Panc1 (cell line): ENCODE data around the gene BCL2. TPM values are rescaled to one million over a fixed set of nuclear protein-coding genes. Genes with fewer than 3 reads are reported as not detected.

Experiments
- ATAC-seq: fragments of 200-7000 bp; cut with Tn5 transposase; 2 replicates; pipeline ENCODE4 v1.9.1; 2020; ENCODE audit warnings: mild to moderate bottlenecking, moderate library complexity
- BruUV-seq: library from RNA; stranded (reverse); fragments of 400-500 nt; replicated peaks from 2 replicates; lab custom pipeline; 2021; lab: Mats Ljungman, UMichigan
- CTCF ChIA-PET: fragments of 300-600 bp; sonication (Branson Sonifier 250); formaldehyde crosslinking; loops from one replicate; lab custom pipeline; 2022; ENCODE audit warnings: antibody characterized with exemption; lab: Charles Lee
- POLR2A ChIA-PET: fragments of 300-600 bp; sonication (Branson Sonifier 250); formaldehyde crosslinking; loops from one replicate; lab custom pipeline; 2022; ENCODE audit warnings: antibody characterized with exemption; lab: Charles Lee
- DNase-seq: peaks from one replicate; pipeline ENCODE4 v3.0.0-alpha.2; 2010; ENCODE audit warnings: low read depth, low spot score
- H3K27ac ChIP-seq: 2 replicates; pipeline ENCODE4 v1.5.1; 2011; ENCODE audit warnings: mild to moderate bottlenecking, low read length, inconsistent platforms
- H3K27me3 ChIP-seq: fragments of 200-500 bp; sonication (Bioruptor generic); 2 replicates; pipeline ENCODE4 v1.6.0; 2014; ENCODE audit warnings: low read length, inconsistent platforms; ENCODE audit not compliant: control insufficient read depth, insufficient read depth
- H3K36me3 ChIP-seq: fragments of 200-500 bp; sonication (Bioruptor generic); 2 replicates; pipeline ENCODE4 v1.5.1; 2014; ENCODE audit warnings: inconsistent platforms, mild to moderate bottlenecking, low read length, moderate library complexity; ENCODE audit not compliant: control insufficient read depth, insufficient read depth
- H3K4me1 ChIP-seq: 2 replicates; pipeline ENCODE4 v1.5.1; 2011; ENCODE audit warnings: inconsistent platforms, mild to moderate bottlenecking, low read length, moderate library complexity; ENCODE audit not compliant: control insufficient read depth, insufficient read depth
- H3K4me3 ChIP-seq, 2 experiments: 2 replicates each; pipeline ENCODE4 v1.5.1; 2011 to 2012; ENCODE audit warnings: low read depth in 2 of 2, low read length in 2 of 2, mild to moderate bottlenecking in 2 of 2, inconsistent platforms in 1 of 2, moderate library complexity in 1 of 2
- H3K9me3 ChIP-seq: fragments of 200-500 bp; sonication (Bioruptor generic); 2 replicates; pipeline ENCODE4 v1.5.1; 2014; ENCODE audit warnings: low read depth, mild to moderate bottlenecking, inconsistent platforms, low read length, moderate library complexity; ENCODE audit not compliant: control insufficient read depth, insufficient read depth
- POLR2AphosphoS5 ChIP-seq: IDR thresholded peaks from 2 replicates; pipeline ENCODE4 v1.6.1; 2012; ENCODE audit warnings: mild to moderate bottlenecking, low read depth, low read length, moderate library complexity
- SIN3A ChIP-seq: IDR thresholded peaks from 2 replicates; pipeline ENCODE4 v1.6.1; 2012; ENCODE audit warnings: low read depth, mild to moderate bottlenecking, low read length, moderate library complexity, borderline replicate concordance; ENCODE audit not compliant: insufficient read depth
- TCF7L2 ChIP-seq: IDR thresholded peaks from 2 replicates; pipeline ENCODE4 v1.6.1; 2011; ENCODE audit warnings: mild to moderate bottlenecking, low read depth, low read length, inconsistent platforms
- in situ Hi-C: cut with HindIII; loops from 2 replicates; pipeline ENCODE4 v1.10.0; 2016; ENCODE audit warnings: low sequenced_read_pairs, low pct_unique_long_range_greater_than_20kb
- intact Hi-C: fragments of 100-400 bp; cut with micrococcal nuclease; formaldehyde crosslinking; loops from one replicate; pipeline ENCODE4 v1.10.0; 2022; ENCODE audit not compliant: unreplicated experiment
- total RNA-seq: library from RNA; stranded (reverse); gene quantifications from one replicate; pipeline ENCODE4 v1.2.1, GENCODE V29; 2021; ENCODE audit not compliant: unreplicated experiment
- TF ChIP-seq, protein P1 (sequence below): fragments of 450-650 bp; IDR thresholded peaks from 2 replicates; pipeline ENCODE4 v1.5.1; 2017; ENCODE audit warnings: mild to moderate bottlenecking
- TF ChIP-seq, protein P2 (sequence below), 2 experiments: IDR thresholded peaks; 2 replicates each; pipeline ENCODE4 v1.6.1; 2011 to 2012; ENCODE audit warnings: low read depth in 2 of 2, control low read depth in 1 of 2, low read length in 1 of 2, mild to moderate bottlenecking in 1 of 2, moderate library complexity in 1 of 2; ENCODE audit not compliant: insufficient read depth in 1 of 2

BCL2 gene
- total RNA-seq, 1 experiment from 2014 or later, result 0.72 TPM

DNA sequence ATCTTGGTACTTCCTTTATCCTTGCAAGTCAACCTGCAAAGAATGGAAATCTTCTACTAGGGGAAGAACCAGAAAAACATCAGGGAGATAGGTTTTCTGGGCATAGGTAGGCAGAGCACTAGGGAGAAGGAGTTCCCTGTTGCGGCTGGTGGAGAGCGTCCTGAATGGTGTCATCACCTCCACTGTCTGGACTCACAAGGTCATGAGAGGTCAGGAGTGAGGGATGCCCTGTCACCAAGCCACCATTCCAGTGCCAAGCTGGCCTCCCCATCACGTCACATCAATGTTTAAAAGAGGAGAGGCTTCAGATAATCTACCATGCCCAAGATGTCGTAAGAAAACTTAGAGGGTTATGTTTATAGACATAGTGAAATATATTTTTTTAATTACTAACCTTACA lies 72.1 kb downstream of the BCL2 start:
- Histone ChIP-seq H3K4me3 (no peak overlapping the region), H3K4me1 (no peaks in the 10 kb centered on the region), H3K36me3 (no peaks in the 10 kb centered on the region), H3K27ac (no peak overlapping the region), H3K9me3 (no peaks in the 10 kb centered on the region), H3K27me3 (no peaks in the 10 kb centered on the region)
- intact Hi-C loops (no loop called here), in situ Hi-C loops (no loop called here)
- DNase-seq, result no peak
- TF ChIP-seq TCF7L2 (no peak), SIN3A (no peak), POLR2AphosphoS5 (no peak)
- TF ChIP-seq, protein P1, sequence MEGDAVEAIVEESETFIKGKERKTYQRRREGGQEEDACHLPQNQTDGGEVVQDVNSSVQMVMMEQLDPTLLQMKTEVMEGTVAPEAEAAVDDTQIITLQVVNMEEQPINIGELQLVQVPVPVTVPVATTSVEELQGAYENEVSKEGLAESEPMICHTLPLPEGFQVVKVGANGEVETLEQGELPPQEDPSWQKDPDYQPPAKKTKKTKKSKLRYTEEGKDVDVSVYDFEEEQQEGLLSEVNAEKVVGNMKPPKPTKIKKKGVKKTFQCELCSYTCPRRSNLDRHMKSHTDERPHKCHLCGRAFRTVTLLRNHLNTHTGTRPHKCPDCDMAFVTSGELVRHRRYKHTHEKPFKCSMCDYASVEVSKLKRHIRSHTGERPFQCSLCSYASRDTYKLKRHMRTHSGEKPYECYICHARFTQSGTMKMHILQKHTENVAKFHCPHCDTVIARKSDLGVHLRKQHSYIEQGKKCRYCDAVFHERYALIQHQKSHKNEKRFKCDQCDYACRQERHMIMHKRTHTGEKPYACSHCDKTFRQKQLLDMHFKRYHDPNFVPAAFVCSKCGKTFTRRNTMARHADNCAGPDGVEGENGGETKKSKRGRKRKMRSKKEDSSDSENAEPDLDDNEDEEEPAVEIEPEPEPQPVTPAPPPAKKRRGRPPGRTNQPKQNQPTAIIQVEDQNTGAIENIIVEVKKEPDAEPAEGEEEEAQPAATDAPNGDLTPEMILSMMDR, result no peak
- TF ChIP-seq, protein P2, sequence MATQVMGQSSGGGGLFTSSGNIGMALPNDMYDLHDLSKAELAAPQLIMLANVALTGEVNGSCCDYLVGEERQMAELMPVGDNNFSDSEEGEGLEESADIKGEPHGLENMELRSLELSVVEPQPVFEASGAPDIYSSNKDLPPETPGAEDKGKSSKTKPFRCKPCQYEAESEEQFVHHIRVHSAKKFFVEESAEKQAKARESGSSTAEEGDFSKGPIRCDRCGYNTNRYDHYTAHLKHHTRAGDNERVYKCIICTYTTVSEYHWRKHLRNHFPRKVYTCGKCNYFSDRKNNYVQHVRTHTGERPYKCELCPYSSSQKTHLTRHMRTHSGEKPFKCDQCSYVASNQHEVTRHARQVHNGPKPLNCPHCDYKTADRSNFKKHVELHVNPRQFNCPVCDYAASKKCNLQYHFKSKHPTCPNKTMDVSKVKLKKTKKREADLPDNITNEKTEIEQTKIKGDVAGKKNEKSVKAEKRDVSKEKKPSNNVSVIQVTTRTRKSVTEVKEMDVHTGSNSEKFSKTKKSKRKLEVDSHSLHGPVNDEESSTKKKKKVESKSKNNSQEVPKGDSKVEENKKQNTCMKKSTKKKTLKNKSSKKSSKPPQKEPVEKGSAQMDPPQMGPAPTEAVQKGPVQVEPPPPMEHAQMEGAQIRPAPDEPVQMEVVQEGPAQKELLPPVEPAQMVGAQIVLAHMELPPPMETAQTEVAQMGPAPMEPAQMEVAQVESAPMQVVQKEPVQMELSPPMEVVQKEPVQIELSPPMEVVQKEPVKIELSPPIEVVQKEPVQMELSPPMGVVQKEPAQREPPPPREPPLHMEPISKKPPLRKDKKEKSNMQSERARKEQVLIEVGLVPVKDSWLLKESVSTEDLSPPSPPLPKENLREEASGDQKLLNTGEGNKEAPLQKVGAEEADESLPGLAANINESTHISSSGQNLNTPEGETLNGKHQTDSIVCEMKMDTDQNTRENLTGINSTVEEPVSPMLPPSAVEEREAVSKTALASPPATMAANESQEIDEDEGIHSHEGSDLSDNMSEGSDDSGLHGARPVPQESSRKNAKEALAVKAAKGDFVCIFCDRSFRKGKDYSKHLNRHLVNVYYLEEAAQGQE (IDR thresholded peaks at IDR 0.05; ENCODE audit: insufficient read depth in 1 of 2, low read depth in 2 of 2, low read length in 1 of 2), result no peak
- BruUV-seq, result no TSS peak
- ChIA-PET POLR2A (no interaction called here), CTCF (no interaction called here)
- ATAC-seq, result no peak

DNA sequence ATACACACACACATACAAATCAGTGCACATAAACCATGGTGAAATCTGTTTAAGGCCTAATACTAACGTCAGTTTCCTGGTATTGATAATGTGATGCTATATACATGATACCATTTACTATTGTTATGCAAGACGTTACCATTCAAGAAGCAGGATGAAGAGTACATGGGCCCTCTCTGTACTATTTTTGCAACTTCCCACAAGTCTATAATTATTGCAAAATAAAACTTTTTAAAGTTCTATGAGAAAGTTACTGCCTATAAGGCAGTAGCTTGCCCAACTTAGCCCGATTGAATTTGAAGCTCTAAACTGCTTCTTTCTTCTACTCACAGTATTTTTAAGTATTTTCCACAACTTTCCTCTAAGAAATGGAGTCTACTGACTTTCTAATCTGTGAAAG lies 74.0 kb downstream of the BCL2 start:
- no peaks in the 10 kb centered on the region for H3K4me1 ChIP-seq
- no peak overlapping the region for H3K27ac ChIP-seq
- ChIA-PET CTCF (no interaction called here), POLR2A (no interaction called here)
- in situ Hi-C loops, result no loop called here
- BruUV-seq, result no TSS peak
- TF ChIP-seq POLR2AphosphoS5 (no peak), SIN3A (no peak), TCF7L2 (no peak)
- TF ChIP-seq, protein P2 (IDR thresholded peaks at IDR 0.05; ENCODE audit: insufficient read depth in 1 of 2, low read depth in 2 of 2, low read length in 1 of 2), result no peak
- TF ChIP-seq, protein P1, result no peak
- DNase-seq (no peak), ATAC-seq (no peak)
- H3K27me3 ChIP-seq, result no peaks in the 10 kb centered on the region
- no peaks in the 10 kb centered on the region for H3K9me3 ChIP-seq
- intact Hi-C loops, result no loop called here
- no peak overlapping the region for H3K4me3 ChIP-seq
- H3K36me3 ChIP-seq, result no peaks in the 10 kb centered on the region
